ENCODE data around the gene FFAR4. TPM values are rescaled to one million over a fixed set of nuclear protein-coding genes. Genes with fewer than 3 reads are reported as not detected.

FFAR4 gene
- total and polyA plus RNA-seq, 2 of the 4 experiments (the other 2 are of a cell fraction): not detected

GRCh38 chr10:93598157-93598556, 31.7 kb downstream of the FFAR4 start:
- Histone ChIP-seq H3K4ac (ENCODE audit: low read depth, low read length) (no peak overlapping the region), H3K36me3 (ENCODE audit: control insufficient read depth, insufficient read depth, low read length) (no peaks in the 10 kb centered on the region), H3K9me1 (ENCODE audit: insufficient read depth, low read length) (no peaks in the 10 kb centered on the region), H4K20me1 (ENCODE audit: insufficient read depth, low read length) (no peaks in the 10 kb centered on the region), H2AK5ac (ENCODE audit: low read depth, low read length) (no peak overlapping the region), H4K91ac (ENCODE audit: insufficient read depth, low read depth, low read length) (no peak overlapping the region), H2BK5ac (ENCODE audit: low read depth, low read length, poor library complexity, severe bottlenecking) (no peak overlapping the region), H3K56ac (ENCODE audit: extremely low read depth, insufficient read depth, low read length) (no peak overlapping the region), H4K5ac (ENCODE audit: low read depth, low read length) (no peak overlapping the region), H3K27me3 (ENCODE audit: control insufficient read depth, insufficient read depth, low read length) (peaks cover 45% of the 10 kb centered on the region), H3K4me1 (ENCODE audit: control insufficient read depth, insufficient read depth, low read length) (peaks cover 1% of the 10 kb centered on the region; the same call in 1 of the 2 replicates), H3K27ac (ENCODE audit: insufficient read depth, low read length) (no peak overlapping the region), H2BK20ac (ENCODE audit: low read depth, low read length) (no peak overlapping the region), H3K9me3 (ENCODE audit: control insufficient read depth, insufficient read depth, low read length) (no peaks in the 10 kb centered on the region), H3K4me3 (ENCODE audit: insufficient read depth, low read depth, low read length) (no peak overlapping the region), H3K18ac (ENCODE audit: low read depth, low read length) (no peak overlapping the region), H3K79me1 (ENCODE audit: low read depth in 1 of 2, low read length in 2 of 2) (no peaks in the 10 kb centered on the region), H2AK9ac (replicated peaks; ENCODE audit: low read depth, low read length, poor library complexity) (no peak overlapping the region), H3K23ac (ENCODE audit: low read depth, low read length) (no peak overlapping the region), H3K14ac (replicated peaks; ENCODE audit: low read depth, low read length) (no peak overlapping the region), H2BK15ac (ENCODE audit: low read depth, low read length) (no peak overlapping the region), H3K9ac (ENCODE audit: low read depth, low read length) (no peak overlapping the region), H2BK120ac (ENCODE audit: low read depth, low read length) (no peak overlapping the region), H4K8ac (ENCODE audit: low read depth in 2 of 2, low read length in 2 of 2) (no peak overlapping the region), H2AFZ (replicated peaks; ENCODE audit: low read length, poor library complexity) (no peak overlapping the region), H3K4me2 (ENCODE audit: low read depth, low read length) (no peak overlapping the region)
- intact Hi-C loops (cut with micrococcal nuclease) (no loop called here), in situ Hi-C loops (cut with MboI; ENCODE audit: low sequenced_read_pairs) (no loop called here), dilution Hi-C loops (cut with HindIII; ENCODE audit: low sequenced_read_pairs, unreplicated experiment) (no loop called here)
- DNase-seq (no peak), ATAC-seq (ENCODE audit: low read depth) (no peak)
- TF ChIP-seq RCOR1 (IDR thresholded peaks at IDR 0.05; ENCODE audit: insufficient replicate concordance, low read length): no peak
- 0 out of 2 replicates have a peak, but pooled peaks have one; percentile 18 for TF ChIP-seq CEBPB (IDR thresholded peaks at IDR 0.05; ENCODE audit: low read depth, low read length)
- WGBS, 2 experiments (ENCODE audit: extremely low coverage in 2 of 2, insufficient read length in 1 of 2): no CpG with 5 or more reads among the region's 5 CpGs
- CTCF ChIA-PET: no interaction called here
- POLR2A ChIA-PET (ENCODE audit: unreplicated experiment): no interaction called here
- BruUV-seq (replicated peaks): no TSS peak
